Measurements from ENCODE around the gene HAUS1.
"Not testable (repeated sequence)": the region's sequence is repeated elsewhere in the genome, so short reads cannot be mapped to it uniquely, and the experiment has no call there.

The HAUS1 gene

GRCh38 chr18:46160050-46160798, 56.0 kb downstream of the HAUS1 start:
- DNase-seq, result no peak

GRCh38 chr18:46160840-46161239, 56.7 kb downstream of the HAUS1 start:
- DNase-seq, result not testable (repeated sequence)

GRCh38 chr18:46161703-46162396, 57.7 kb downstream of the HAUS1 start:
- no peak for DNase-seq

GRCh38 chr18:46163091-46163490, 58.9 kb downstream of the HAUS1 start:
- no peak for DNase-seq

DNA sequence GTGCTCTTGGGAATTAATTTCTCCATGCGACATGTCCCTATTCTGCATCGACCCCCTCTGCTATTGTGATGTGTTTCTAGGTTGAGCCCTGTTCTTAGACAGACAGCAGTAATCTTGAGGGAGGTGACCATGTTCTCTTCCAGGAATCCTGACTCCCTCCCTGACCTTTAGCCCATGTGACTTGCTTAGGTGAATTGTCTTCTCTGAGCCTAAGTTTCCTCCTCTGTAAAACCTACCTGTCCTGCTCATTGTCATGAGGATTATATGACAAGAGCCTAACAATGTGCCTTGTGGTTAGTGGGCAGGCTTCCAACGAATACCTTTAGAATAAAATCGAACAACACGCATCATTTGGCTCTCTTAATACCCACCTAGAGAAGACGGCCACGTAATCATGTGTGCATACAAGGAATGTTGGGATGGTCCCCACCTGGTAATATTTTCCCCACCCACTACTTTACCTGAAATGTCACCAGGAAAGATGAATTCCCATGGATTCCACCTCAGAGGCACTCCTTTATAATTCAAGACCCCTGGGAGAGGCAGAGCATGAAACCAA, 59.8 kb downstream of the HAUS1 start:
- no peak for DNase-seq

DNA sequence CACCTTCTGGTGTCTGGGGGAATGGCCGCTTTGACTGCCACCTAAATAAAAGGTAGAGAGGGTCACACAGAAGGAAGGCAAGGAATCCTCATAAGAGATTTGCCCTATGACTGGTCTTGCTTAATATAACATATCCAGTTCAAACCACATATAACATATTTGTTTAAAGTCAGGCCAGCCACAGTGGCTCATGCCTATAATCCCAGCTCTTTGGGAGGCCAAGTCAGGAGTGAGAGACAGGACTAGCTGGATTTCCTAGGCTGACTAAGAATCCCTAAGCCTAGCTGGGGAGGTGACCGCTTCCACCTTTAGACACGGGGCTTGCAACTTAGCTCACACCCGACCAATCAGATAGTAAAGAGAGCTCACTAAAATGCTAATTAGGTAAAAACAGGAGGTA, 60.3 kb downstream of the HAUS1 start:
- not testable (repeated sequence) for DNase-seq

- DNase-seq, result no peak
Observed at GRCh38 chr18:46164920-46165319, 60.7 kb downstream of the HAUS1 start.

DNA sequence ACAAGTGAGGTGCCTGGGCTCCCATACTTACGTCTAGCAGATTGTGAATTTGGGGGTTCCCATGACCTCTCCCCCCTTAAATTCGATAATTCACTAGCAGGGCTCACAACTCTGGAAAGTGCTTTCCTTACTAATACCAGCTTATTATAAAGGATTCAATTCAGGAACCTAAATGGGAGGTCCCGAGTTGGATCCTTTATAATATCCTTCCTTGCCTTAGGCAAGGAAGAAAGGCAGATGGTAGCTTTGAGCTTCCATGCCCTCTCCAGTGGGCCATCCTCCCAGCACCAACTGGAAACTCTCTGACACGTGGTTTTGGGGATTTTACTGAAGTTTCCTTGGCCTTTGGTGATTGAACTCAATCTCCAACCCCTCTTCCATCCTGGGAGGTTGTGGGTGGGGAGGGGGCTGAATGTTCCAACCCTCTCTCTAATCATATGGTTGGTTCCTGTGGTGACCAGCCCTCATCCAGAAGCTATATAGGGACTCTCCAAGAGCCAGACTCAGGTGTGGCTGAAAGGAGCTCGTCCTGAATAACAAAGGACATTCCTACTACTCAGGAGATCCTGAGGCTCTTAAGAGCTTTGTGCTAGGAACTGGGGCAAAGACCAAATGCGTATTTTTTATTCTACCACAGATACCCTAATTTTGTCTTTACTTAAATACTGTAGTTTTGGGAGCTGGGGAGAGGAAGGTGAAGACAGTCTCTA, 62.2 kb downstream of the HAUS1 start:
- no peak for DNase-seq

DNA sequence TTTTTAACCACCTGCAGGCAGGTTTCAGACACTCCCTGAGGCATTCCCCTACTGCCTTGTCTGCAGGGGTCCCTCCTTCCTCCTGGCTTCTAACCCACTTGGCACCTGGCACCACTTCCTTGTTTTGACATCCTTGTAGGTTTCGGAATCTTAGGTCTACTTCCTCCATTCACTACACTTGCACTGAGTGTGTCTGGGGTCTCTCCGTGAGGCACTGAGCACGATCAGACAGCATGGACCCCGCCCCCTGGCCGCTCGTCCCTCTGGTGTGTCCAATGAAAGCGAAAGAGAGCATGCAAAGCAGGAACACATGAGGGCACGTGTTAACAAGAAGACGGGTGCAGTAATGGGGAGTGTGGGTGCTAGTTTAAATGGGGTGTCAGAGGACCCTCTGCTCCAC, 63.8 kb downstream of the HAUS1 start:
- DNase-seq, result no peak

GRCh38 chr18:46169464-46169941, 65.3 kb downstream of the HAUS1 start:
- DNase-seq, result no peak

DNA sequence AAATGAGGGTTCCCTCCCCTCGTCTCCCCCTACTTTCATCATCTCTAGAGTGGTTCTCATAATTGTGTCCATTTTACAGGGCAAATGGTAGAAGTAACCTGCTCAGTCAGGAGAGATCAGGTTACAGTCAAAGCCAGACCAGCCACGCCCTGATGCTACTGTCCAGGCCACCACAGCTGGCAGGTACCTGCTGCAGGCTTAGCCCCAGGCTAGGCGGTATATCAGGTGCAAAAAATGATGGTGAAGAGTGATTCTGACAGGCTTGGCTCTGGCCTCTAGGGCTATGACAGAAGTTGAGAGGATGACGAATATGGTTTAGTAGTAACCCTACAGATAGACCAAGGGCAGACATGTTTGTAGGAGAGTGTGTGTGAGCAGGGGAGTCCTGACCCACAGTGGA, 67.1 kb downstream of the HAUS1 start:
- DNase-seq, result no peak

DNA sequence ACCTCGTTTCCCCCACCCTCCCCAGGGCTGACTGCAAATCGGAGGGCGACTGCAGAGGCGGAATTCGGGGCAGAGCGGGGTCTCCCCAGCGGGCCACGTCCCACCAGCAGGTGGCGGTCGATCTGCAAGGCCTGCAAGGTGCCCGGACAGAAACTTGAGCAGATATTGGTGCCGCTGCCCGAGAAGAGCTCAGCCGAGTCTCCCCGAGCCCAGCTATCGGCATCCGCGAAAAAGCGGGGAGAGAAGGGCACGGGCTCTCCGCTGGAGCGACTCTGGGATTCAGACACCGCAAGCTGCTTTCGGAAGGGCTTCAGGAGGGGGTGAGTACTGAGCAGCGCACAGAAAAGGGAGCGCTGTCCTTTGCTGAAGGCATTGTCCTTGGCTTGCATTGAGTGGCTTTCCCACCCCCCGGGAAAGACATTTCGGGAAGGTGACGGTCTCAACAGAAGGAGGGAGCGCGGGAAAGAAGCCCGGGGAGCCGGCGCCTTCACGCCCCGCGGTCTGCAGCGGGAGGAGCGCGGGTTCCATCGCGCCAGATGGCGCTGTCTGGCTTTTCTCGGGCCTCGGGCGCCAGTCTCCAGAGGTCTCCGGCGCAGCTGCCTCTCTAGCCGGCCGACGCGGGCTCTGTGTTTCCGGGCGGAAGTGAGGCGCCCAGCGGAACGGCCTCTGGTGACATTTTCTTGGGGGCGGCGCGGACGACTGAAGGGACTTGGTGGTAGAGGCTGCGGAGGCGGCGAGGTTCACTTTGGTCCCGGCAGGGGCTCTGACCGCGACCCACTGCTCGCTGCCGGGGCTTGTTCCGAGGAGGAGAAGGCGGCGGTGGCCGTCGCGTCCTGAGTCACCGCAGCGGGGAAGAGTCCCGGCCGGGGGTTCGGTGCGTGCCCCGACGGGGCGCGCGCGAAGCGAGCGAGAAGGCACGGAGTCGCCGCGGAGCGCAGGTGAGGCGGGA, 69.5 kb downstream of the HAUS1 start:
- DNase-seq, result peak; percentile 85 to 90 (median 88)

GRCh38 chr18:46174342-46175041, 70.3 kb downstream of the HAUS1 start:
- DNase-seq, result peak in 3 of 4 experiments; percentile 12 to 39 (median 24)

- no peak for DNase-seq
Observed at GRCh38 chr18:46176001-46176400, 71.8 kb downstream of the HAUS1 start.
